HCT116 (cell line): Measurements from ENCODE around the gene FIBP. TPM values are rescaled to one million over a fixed set of nuclear protein-coding genes. Genes with fewer than 3 reads are reported as not detected.

Experiments used
- ATAC-seq: fragments of 200-7000 bp; cut with Tn5 transposase; 2 replicates; pipeline ENCODE4 v1.9.1; 2020; ENCODE audit warnings: mild to moderate bottlenecking, moderate library complexity
- BruUV-seq: library from RNA; stranded (reverse); fragments of 400-500 nt; replicated peaks from 2 replicates; lab custom pipeline; 2021; lab: Mats Ljungman, UMichigan
- CTCF ChIA-PET: fragments of 300-600 bp; sonication (Branson Sonifier 250); formaldehyde crosslinking; loops from one replicate; lab custom pipeline; 2021; ENCODE audit warnings: antibody characterized with exemption; lab: Charles Lee
- POLR2A ChIA-PET: fragments of 300-600, 350-600 bp; sonication (Branson Sonifier 250); formaldehyde crosslinking; loops from one replicate; lab custom pipeline; 2021; ENCODE audit warnings: antibody characterized with exemption; lab: Charles Lee
- RAD21 ChIA-PET, 2 experiments: fragments of 300-600 bp; sonication (Branson Sonifier 250); formaldehyde crosslinking; loops; one replicate each; lab custom pipeline; 2023; ENCODE audit warnings: low total read pairs in 2 of 2; ENCODE audit not compliant: uncharacterized antibody in 2 of 2, unreplicated experiment in 2 of 2, low non-redundant PET in 1 of 2; lab: Charles Lee
- DNase-seq: peaks from one replicate; pipeline ENCODE4 v3.0.0-alpha.2; 2010; ENCODE audit warnings: low read depth, low spot score
- H2AFZ ChIP-seq: fragments of 200-600 bp; shearing (Covaris generic), sonication (generic); 2 replicates; pipeline ENCODE4 v1.6.1; 2017; ENCODE audit warnings: low read depth, mixed run types, mixed read lengths, antibody characterized with exemption, low read length; ENCODE audit not compliant: poor library complexity, severe bottlenecking
- H3K27ac ChIP-seq: 2 replicates; pipeline ENCODE4 v1.5.1; 2012; ENCODE audit warnings: low read depth, low read length
- H3K27me3 ChIP-seq: fragments of 200-600 bp; sonication (generic); 2 replicates; pipeline ENCODE4 v1.6.1; 2016; ENCODE audit warnings: mixed run types, low read length, mixed read lengths; ENCODE audit not compliant: insufficient read depth
- H3K36me3 ChIP-seq, 2 experiments: fragments of 200-500 bp in 1 of 2; fragments of 200-600 bp in 1 of 2; sonication (Bioruptor generic) in 1 of 2; sonication (generic) in 1 of 2; 2 replicates each; pipeline versions ENCODE4 v1.5.1 to v1.6.1; 2014 to 2016; ENCODE audit warnings: low read length in 2 of 2, inconsistent platforms in 1 of 2, mixed read lengths in 1 of 2, mixed run types in 1 of 2; ENCODE audit not compliant: insufficient read depth in 2 of 2, control insufficient read depth in 1 of 2
- H3K4me1 ChIP-seq, 2 experiments: fragments of 200-600 bp in 1 of 2; sonication (generic) in 1 of 2; 2 replicates each; pipeline versions ENCODE4 v1.5.1 to v1.6.1; 2012 to 2017; ENCODE audit warnings: low read length in 2 of 2, inconsistent platforms in 1 of 2, mild to moderate bottlenecking in 1 of 2, mixed read lengths in 1 of 2, mixed run types in 1 of 2, moderate library complexity in 1 of 2; ENCODE audit not compliant: insufficient read depth in 2 of 2, control insufficient read depth in 1 of 2
- H3K4me2 ChIP-seq: fragments of 200-600 bp; sonication (generic); 2 replicates; pipeline ENCODE4 v1.6.1; 2017; ENCODE audit warnings: mixed run types, low read length, mixed read lengths
- H3K4me3 ChIP-seq, 2 experiments: fragments of 200-600 bp in 1 of 2; sonication (generic) in 1 of 2; replicated peaks in 1 of 2; 2 replicates each; pipeline ENCODE4 v1.5.1; 2011 to 2016; ENCODE audit warnings: low read length in 2 of 2, control low read depth in 1 of 2, low read depth in 1 of 2, mild to moderate bottlenecking in 1 of 2, mixed read lengths in 1 of 2, mixed run types in 1 of 2
- H3K79me2 ChIP-seq: fragments of 200-600 bp; sonication (generic); 2 replicates; pipeline ENCODE4 v1.6.1; 2017; ENCODE audit warnings: mild to moderate bottlenecking, mixed run types, low read length, moderate library complexity, mixed read lengths; ENCODE audit not compliant: insufficient read depth
- H3K9ac ChIP-seq: fragments of 200-600 bp; sonication (generic); 2 replicates; pipeline ENCODE4 v1.6.1; 2016; ENCODE audit warnings: low read length, mixed read lengths
- H3K9me2 ChIP-seq: fragments of 200-600 bp; sonication (generic), shearing (Covaris generic); 2 replicates; pipeline ENCODE4 v1.6.1; 2017; ENCODE audit warnings: mixed run types, mild to moderate bottlenecking, moderate library complexity; ENCODE audit not compliant: insufficient read depth
- H3K9me3 ChIP-seq, 2 experiments: fragments of 200-500 bp in 1 of 2; fragments of 200-600 bp in 1 of 2; sonication (Bioruptor generic) in 1 of 2; sonication (generic) in 1 of 2; 2 replicates each; pipeline ENCODE4 v1.6.1; 2014 to 2017; ENCODE audit warnings: low read length in 2 of 2, mixed read lengths in 2 of 2, inconsistent platforms in 1 of 2, low read depth in 1 of 2, mild to moderate bottlenecking in 1 of 2, mixed run types in 1 of 2, moderate library complexity in 1 of 2; ENCODE audit not compliant: control insufficient read depth in 1 of 2, insufficient read depth in 1 of 2
- H4K20me1 ChIP-seq: fragments of 200-600 bp; sonication (generic), shearing (Covaris generic); 2 replicates; pipeline ENCODE4 v1.6.1; 2017; ENCODE audit warnings: mixed run types, mild to moderate bottlenecking, moderate library complexity; ENCODE audit not compliant: insufficient read depth
- EGR1 ChIP-seq: IDR thresholded peaks from 2 replicates; pipeline ENCODE4 v1.6.1; 2012; ENCODE audit warnings: low read depth
- ELF1 ChIP-seq: IDR thresholded peaks from 2 replicates; pipeline ENCODE4 v1.6.1; 2012; ENCODE audit warnings: low read depth, borderline replicate concordance
- EZH2phosphoT487 ChIP-seq: fragments of 200-600 bp; IDR thresholded peaks from 2 replicates; pipeline ENCODE4 v1.6.1; 2018; ENCODE audit warnings: antibody characterized with exemption, borderline replicate concordance
- JUND ChIP-seq: IDR thresholded peaks from 2 replicates; pipeline ENCODE4 v1.6.1; 2012
- POLR2AphosphoS5 ChIP-seq: IDR thresholded peaks from 2 replicates; pipeline ENCODE4 v1.6.1; 2011; ENCODE audit warnings: mild to moderate bottlenecking, low read depth, low read length, moderate library complexity
- RAD21 ChIP-seq: IDR thresholded peaks from 2 replicates; pipeline ENCODE4 v1.6.1; 2012; ENCODE audit warnings: low read depth, mild to moderate bottlenecking
- SIN3A ChIP-seq: IDR thresholded peaks from 2 replicates; pipeline ENCODE4 v1.6.1; 2012; ENCODE audit warnings: low read depth
- SP1 ChIP-seq: IDR thresholded peaks from 2 replicates; pipeline ENCODE4 v1.6.1; 2012; ENCODE audit warnings: low read depth
- SRF ChIP-seq: IDR thresholded peaks from 2 replicates; pipeline ENCODE4 v1.6.1; 2012; ENCODE audit warnings: low read depth
- TCF7L2 ChIP-seq: IDR thresholded peaks from 2 replicates; pipeline ENCODE4 v1.7.0; 2011; ENCODE audit warnings: borderline replicate concordance, inconsistent platforms; ENCODE audit not compliant: insufficient read depth, insufficient read length; ENCODE audit errors: extremely low read depth
- YY1 ChIP-seq: IDR thresholded peaks from 2 replicates; pipeline ENCODE4 v1.6.1; 2011; ENCODE audit warnings: low read length, low read depth, moderate library complexity, mild to moderate bottlenecking; ENCODE audit not compliant: insufficient replicate concordance; ENCODE audit errors: extremely low read depth
- ZFX ChIP-seq: fragments of 450-650 bp; IDR thresholded peaks from 2 replicates; pipeline ENCODE4 v1.6.1; 2017
- intact Hi-C: fragments of 100-400 bp; cut with micrococcal nuclease; formaldehyde crosslinking; loops from 2 replicates; pipeline ENCODE4 v1.10.0; 2022
- total RNA-seq: library from RNA; stranded (reverse); gene quantifications from one replicate; pipeline ENCODE4 v1.2.1, GENCODE V29; 2021; ENCODE audit not compliant: unreplicated experiment
- TF ChIP-seq, protein P1 (sequence below): IDR thresholded peaks from 2 replicates; pipeline ENCODE4 v1.6.1; 2012
- TF ChIP-seq, protein P2 (sequence below): IDR thresholded peaks from 2 replicates; pipeline ENCODE4 v1.6.1; 2012; ENCODE audit warnings: low read depth

Gene FIBP
- total RNA-seq, 1 experiment from 2014 or later = 96.0 TPM

GRCh38 chr11:65879617-65880016 is 8.7 kb downstream of the FIBP start, which contains the start of gene CTSW:
Gene CTSW, plus strand, starts transcription at chr11:65879837. Its CDS starts 18 bp downstream, at chr11:65879855.
- Histone ChIP-seq H3K9me2 (no peaks in the 10 kb centered on the region), H3K4me3 (no peak within 1 kb of the TSS), H2AFZ (no peak within 1 kb of the TSS), H3K36me3 (peaks cover 5 to 25% of the 10 kb centered on the region in 2 experiments; a peak in 2 of 4 replicates), H3K9me3 (no peaks in the 10 kb centered on the region), H3K9ac (no peak within 1 kb of the TSS), H3K27me3 (no peaks in the 10 kb centered on the region), H4K20me1 (no peaks in the 10 kb centered on the region), H3K4me2 (no peak within 1 kb of the TSS), H3K27ac (no peak within 1 kb of the TSS), H3K4me1 (peaks cover 2 to 5% of the 10 kb centered on the region in 2 experiments; a peak in 2 of 4 replicates), H3K79me2 (peaks cover 12% of the 10 kb centered on the region; the same call in 1 of the 2 replicates)
- ChIA-PET POLR2A (no interaction called here), CTCF (interaction anchor here (1.1 kb wide), 1 partner anchor 8 kb away, joined by 4 read pairs; the partner anchor contains the start of gene FIBP), RAD21 (no interaction called here)
- no TSS peak for BruUV-seq
- intact Hi-C loops = no loop called here
- DNase-seq = no peak
- TF ChIP-seq RAD21 (no peak), EZH2phosphoT487 (no peak)
- ATAC-seq = no peak

GRCh38 chr11:65873318-65874156 is 14.7 kb downstream of the FIBP start:
- Histone ChIP-seq H2AFZ (no peak overlapping the region), H3K27me3 (no peaks in the 10 kb centered on the region), H3K9me3 (no peaks in the 10 kb centered on the region), H3K4me2 (peak overlapping the region; percentile 81), H4K20me1 (no peaks in the 10 kb centered on the region), H3K36me3 (no peaks in the 10 kb centered on the region), H3K27ac (peak overlapping the region; percentile 55), H3K4me3 (peak overlapping the region; percentile 52 to 55), H3K4me1 (peaks cover 10 to 13% of the 10 kb centered on the region in 2 experiments; a peak in 3 of 4 replicates), H3K9me2 (no peaks in the 10 kb centered on the region), H3K9ac (peak overlapping the region; percentile 58), H3K79me2 (no peaks in the 10 kb centered on the region)
- intact Hi-C loops = loop anchor here (5.0 kb wide), 1 partner anchor 161 kb away; the partner anchor contains the start of gene KAT5
- RAD21 ChIA-PET = interaction anchor here in 1 of 2 experiments (0.5 kb wide), 1 partner anchor 104 kb away, joined by 3 read pairs; no protein-coding TSS in a partner anchor
- BruUV-seq = TSS peak; percentile 64
- TF ChIP-seq POLR2AphosphoS5 (peak; percentile 79), RAD21 (no peak), SRF (no peak), TCF7L2 (no peak), EGR1 (peak; percentile 84), ZFX (no peak), JUND (no peak), SIN3A (peak; percentile 48; the same call in 1 of the 2 replicates), SP1 (peak; percentile 75), YY1 (no peak), ELF1 (no peak)
- TF ChIP-seq, protein P1, sequence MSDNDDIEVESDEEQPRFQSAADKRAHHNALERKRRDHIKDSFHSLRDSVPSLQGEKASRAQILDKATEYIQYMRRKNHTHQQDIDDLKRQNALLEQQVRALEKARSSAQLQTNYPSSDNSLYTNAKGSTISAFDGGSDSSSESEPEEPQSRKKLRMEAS = peak; percentile 88
- TF ChIP-seq, protein P2, sequence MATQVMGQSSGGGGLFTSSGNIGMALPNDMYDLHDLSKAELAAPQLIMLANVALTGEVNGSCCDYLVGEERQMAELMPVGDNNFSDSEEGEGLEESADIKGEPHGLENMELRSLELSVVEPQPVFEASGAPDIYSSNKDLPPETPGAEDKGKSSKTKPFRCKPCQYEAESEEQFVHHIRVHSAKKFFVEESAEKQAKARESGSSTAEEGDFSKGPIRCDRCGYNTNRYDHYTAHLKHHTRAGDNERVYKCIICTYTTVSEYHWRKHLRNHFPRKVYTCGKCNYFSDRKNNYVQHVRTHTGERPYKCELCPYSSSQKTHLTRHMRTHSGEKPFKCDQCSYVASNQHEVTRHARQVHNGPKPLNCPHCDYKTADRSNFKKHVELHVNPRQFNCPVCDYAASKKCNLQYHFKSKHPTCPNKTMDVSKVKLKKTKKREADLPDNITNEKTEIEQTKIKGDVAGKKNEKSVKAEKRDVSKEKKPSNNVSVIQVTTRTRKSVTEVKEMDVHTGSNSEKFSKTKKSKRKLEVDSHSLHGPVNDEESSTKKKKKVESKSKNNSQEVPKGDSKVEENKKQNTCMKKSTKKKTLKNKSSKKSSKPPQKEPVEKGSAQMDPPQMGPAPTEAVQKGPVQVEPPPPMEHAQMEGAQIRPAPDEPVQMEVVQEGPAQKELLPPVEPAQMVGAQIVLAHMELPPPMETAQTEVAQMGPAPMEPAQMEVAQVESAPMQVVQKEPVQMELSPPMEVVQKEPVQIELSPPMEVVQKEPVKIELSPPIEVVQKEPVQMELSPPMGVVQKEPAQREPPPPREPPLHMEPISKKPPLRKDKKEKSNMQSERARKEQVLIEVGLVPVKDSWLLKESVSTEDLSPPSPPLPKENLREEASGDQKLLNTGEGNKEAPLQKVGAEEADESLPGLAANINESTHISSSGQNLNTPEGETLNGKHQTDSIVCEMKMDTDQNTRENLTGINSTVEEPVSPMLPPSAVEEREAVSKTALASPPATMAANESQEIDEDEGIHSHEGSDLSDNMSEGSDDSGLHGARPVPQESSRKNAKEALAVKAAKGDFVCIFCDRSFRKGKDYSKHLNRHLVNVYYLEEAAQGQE = no peak
- CTCF ChIA-PET = interaction anchor here (0.8 to 1.8 kb wide), 4 partner anchors 11 to 172 kb away, joined by 3 to 21 read pairs (median 10); partner anchors contain the start of genes FIBP and MUS81
- POLR2A ChIA-PET = interaction anchor here (1.0 to 1.7 kb wide), 4 partner anchors 11 to 18 kb away, joined by 3 to 6 read pairs (median 5); partner anchors contain the start of genes CCDC85B, CFL1 and FIBP
- DNase-seq (peak; percentile 83), ATAC-seq (peak; percentile 90)
